COLO668 (cell line): Measurements from ENCODE around the gene TMEM170A.
"Not testable (repeated sequence)": the region's sequence is repeated elsewhere in the genome, so short reads cannot be mapped to it uniquely, and the experiment has no call there.

ENCODE experiments used
- DNase-seq: peaks from one replicate; lab custom pipeline; 2025; ENCODE audit not compliant: unreplicated experiment; lab: John Stamatoyannopoulos, UW

TMEM170A gene

DNA sequence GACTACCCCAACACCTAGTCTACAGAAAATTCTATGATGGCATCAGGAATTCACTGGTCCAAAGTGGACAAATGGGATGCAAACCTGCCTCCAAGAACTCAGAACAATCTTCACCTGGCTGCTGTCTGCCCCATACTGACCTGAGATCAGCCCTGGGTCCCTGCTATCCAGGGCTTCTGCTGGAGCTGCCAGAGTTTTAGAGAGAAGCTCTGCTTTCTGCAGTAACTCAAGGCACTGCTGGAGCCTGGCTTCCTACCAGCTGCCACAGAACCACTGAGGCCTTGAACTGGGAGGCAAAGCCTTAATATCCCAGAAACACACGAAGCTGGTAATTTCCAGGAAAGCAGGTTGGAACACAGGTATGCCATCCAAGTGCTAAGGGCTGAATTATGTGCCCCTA lies 7.5 kb downstream of the TMEM170A start:
- DNase-seq: no peak

DNA sequence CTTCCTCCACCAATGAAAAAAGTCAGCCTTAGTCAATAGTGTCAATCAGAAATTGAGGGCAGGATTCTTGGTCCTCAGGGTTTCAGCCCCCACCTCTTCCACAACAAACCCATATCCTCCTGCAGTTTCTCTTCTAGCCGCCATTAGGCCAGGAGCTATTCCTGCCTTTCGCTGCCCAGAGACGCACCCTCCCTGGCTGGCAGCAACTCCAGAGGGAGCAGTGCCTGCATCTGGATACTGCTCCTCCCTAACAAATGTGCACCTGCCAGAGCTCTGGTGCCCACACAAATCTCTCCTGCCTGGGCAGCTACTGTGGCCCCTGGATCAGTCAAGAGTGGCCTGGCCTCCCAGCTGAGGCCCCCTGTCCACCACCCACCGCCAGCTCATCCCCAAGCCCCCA lies 8.0 kb downstream of the TMEM170A start:
- not testable (repeated sequence) for DNase-seq

DNA sequence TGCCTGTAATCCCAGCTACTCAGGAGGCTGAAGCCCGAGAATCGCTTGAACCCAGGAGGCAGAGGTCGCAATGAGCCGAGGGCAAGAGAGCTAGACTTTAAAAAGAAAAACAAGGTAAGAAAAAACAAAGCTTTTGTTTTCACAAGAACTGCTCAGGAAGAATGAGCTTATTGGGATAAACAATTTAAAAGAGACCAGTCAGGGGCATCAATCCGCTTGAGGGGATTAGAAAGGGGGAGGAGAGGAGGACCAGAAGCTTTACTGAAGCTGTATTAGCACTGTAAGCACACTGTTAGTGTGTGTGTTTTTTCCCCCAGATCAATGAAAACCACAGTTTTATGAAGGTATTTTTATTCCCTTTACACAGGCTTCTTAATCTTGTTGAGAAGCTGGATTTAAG lies 8.8 kb downstream of the TMEM170A start:
- DNase-seq: no peak

DNA sequence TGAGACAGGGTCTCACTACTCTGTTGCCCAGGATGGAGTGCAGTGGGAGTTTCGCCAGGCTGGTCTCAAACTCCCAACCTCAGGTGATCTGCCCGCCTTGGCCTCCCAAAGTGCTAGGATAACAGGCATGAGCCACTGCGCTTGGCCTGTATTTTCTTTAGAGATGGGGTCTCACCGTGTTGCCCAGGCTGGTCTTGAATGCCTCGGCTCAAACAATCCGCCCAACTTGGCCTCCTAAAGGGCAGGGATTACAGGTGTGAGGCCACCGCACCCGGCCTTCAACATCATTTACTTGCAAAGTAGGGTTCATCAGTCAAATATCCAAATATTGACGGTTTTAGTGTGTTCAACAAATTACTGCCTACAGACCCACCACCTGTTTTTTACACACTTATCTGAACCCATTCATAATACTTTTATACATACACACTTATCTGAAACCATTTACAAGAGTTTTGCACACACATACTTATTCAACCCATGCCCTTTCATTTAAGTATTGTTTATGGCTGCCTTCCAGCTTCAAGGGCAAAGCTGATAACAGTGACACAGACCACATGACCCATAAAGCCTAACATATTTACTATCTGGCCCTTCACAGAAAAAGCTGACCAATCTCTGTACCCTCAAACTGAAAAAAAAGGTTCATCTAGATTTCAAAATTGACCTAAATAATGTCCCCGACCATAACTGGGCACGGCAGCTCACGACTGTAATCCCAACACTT lies 11.9 kb downstream of the TMEM170A start:
- DNase-seq: no peak

DNA sequence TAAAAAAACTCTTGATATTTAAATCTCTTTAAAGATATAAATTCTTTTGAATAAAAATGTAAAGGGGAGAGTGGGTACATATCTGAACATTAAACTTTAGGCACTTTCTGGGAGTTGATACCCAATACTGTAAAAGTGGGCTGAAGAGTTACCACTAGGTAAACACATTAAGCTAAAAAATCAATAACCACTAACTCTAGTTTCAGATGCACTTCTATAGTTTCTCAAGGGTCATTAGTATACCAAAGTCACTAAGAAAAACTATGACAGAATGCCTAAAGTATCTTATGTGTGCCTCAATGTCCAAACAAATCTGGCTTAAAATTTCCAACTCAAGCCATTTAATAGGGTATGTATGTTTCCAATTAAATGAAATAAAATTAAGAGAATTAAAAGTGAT lies 18.1 kb downstream of the TMEM170A start:
- no peak for DNase-seq

DNA sequence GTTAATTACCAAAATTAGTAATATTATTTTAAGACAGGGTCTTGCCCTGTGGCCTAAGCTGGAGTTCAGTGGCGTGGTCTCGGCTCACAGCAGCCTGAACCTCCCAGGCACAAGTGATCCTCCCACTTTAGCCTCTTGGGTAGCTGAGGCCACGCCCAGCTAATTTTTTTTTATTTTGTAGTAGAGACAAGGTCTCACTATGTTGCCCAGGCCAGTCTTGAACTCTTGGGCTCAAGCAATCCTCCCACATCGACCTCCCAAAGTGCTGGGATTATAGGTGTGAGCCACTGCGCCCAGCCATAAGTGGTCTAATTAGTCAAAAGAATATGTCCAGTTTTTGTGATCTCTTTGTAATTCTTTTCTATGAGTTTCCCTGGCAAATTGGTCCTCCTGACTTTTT lies 19.2 kb downstream of the TMEM170A start:
- DNase-seq: no peak

DNA sequence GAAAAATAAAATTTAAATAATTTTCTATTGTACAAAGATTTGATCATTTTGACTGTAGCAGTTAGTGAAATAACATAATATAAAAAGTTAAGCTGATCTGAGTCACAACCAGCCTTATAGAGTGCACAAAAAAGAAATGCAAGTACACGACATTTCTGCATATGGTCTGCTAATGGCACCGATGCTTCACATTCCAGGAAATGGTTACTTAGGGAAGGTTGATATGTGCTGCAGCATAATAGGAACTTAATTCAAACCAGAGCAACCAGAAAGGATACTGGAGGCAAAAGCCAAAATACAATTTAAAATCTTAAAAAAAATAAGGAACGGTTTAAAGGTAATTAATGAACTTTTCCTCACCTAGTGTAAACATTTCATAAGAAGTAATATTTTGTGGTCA lies 21.2 kb downstream of the TMEM170A start:
- no peak for DNase-seq

DNA sequence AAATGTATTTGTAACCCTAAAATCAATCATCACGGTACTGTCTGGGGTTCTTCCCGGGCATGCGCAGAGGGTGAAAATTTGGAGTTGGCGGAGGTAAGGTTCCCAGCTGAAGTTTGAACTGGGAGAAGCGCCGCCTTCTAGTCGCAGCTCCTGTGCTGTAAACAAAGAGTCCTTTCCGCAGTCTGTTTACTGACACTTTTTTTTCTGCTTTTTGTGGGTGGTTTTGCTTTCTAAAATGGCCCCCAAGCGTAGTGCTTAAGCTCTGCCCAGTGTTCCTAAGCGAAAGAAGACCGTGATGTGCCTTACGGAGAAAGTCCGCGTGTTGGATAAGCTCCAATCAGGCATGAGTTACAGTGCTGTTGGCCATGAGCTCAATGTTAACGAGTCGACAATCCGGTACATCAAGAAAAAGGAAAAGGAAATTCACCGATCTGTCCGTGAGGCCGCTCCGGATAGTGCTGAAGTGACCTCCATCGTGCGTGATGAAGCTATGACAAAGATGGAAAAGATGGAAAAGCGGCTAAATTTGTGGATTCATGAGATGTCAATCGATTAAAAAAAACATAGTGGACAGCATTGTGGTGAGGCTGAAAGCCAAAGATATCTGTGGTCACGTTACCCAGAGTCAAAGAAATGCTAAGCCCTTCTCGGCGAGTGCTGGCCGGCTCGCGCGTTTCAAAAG lies 30.6 kb downstream of the TMEM170A start:
- peak; percentile 71 for DNase-seq

DNA sequence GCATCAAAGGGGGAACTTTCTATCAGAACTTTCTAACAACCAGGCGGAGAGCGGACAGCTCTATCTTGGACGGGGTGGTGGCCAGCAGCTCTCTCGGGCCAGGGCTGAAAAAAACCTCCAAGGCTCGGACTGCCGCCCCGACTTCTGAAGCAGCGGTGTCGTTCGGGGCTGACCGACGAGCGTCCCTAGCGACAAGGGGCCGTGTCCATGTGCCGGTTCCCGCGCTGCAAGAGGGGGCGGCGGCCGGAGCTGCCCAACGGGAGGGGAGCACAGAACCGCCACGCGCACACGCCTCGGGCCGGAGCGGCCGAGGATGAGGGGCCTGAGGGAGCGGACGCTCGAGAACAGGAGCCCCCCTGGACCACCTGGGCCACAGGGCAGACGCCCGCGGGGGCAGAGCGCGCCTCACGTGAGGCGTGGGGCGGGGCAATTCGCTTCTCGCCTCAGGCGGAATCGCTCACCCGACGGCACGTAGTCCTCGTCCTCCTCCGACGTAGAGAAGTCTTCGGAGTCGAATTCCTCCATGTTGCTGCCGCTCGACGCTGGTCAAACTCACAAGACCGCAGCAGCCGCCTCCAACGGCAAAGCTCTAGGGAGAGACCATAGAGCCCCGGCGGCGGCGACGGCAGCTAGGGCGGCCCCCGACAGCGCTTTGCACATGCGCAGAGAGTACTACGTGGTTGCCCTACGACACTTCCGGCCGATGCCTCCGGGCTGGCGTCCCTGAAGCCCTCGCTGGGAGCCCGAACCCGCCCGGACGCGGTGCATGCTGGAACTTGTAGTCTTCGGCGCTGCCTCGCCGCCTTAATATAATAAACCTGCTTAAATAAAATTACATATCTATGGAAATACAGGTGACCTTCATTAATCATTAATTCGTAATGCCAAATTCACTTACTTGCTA lies 31.4 kb downstream of the TMEM170A start, which contains the start of gene CFDP1:
TSS of gene CFDP1 (minus strand) at position 676 of the 904 bp plus-strand sequence. CDS start at position 525, 151 bp downstream.
- DNase-seq: peak; percentile 95

DNA sequence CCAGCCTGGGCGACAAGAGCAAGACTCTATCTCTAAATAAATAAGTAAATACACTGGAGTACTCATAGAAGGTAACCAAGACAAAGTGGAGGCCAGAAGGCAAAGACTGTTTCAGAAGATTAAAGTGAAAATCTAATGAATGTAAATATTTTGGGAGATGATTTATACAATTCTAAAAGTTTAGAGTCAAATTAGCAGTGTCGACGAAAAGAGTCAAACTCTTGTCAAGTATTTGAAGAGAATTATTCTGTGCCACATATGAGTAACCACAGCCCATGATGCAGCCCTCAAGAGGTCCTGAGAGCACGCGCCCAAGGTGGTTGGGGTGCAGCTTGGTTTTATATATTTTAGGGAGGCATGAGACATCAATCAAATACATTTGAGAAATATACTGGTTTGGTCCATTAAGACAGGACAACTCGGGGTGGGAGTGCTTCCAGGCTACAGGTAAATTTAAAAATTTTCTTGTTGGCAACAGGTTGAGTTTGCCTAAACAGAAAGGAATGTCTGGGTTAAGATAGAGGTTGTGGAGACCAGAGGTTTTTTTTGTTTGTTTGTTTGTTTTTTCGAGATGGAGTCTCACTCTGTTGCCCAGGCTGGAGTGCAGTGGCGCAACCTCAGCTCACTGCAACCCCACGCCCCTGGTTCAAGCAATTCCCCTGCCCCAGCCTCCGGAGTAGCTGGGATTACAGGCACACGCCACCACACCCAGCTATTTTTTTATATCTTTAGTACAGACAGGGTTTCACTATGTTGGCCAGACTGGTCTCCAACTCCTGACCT lies 34.7 kb downstream of the TMEM170A start:
- no peak for DNase-seq

DNA sequence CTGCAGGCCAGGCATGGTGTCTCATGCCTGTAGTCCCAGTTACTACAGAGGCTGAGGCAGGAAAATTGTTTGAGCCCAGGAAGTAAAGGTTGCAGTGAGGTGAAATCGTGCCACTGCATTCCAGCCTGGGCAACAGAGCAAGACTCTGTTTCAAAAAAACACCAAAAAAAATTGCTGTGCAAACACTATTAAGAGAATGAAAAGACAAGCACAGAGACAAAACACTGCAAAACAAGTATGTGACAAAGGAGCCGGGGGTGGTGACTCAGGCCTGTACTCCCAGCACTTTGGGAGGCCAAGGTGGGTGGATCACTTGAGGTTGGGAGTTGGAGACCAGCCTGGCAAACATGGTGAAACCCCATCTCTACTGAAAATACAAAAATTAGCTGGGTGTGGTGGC lies 38.0 kb downstream of the TMEM170A start:
- not testable (repeated sequence) for DNase-seq

DNA sequence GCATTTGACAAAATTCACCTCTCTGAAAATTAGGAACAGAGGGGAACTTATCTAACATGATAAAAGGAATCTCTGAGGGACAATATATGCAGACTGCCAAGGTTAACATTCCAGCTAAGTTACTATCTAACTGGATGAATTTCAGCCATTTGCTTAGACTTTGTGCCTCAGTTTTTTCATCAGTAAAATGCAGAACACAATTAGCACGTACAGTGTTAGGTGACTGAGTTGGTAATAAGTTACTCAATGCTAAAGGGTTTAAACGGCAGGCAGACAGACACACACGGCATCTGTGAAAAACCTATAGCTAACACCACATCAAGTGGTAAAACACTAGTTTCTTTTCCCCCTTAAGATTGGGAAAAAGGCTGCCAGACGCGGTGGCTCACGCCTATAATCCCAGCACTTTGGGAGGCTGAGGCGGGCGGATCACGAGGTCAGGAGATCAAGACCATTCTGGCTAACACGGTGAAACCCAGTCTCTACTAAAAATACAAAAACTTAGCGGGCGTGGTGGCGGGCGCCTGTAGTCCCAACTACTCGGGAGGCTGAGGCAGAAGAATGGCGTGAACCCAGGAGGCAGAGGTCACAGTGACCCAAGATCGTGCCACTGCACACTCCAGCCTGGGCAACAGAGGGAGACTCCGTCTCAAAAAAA lies 40.3 kb downstream of the TMEM170A start:
- DNase-seq: not testable (repeated sequence)

DNA sequence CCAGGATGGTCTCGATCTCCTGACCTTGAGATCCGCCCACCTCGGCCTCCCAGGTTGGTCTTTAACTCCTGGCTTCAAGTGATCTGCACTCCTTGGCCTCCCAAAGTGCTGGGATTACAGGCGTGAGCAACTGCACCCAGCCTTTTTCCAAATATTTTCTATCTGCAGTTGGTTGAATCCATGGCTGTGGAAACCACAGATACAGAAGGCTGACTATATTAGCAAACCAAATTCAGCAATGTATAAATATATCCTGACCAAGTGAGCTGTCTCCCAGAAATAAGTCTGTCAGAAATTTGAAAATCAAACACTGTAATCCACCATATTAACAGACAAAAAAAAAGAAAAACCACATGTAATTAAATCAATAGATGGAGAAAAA lies 40.8 kb downstream of the TMEM170A start:
- no peak for DNase-seq

DNA sequence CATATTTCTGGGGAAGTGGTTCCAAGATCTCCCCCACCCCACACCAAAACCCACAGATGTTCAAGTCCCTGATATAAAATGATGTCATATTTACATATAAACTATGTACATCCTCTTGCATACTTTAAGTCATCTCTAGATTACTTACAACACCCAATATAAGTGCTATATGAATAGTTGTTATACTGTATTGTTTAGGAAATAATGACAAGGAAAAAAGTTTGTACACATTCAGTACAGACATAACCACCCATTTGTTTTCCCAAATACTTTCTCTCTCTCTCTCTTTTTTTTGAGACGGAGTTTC lies 42.7 kb downstream of the TMEM170A start:
- DNase-seq: no peak

DNA sequence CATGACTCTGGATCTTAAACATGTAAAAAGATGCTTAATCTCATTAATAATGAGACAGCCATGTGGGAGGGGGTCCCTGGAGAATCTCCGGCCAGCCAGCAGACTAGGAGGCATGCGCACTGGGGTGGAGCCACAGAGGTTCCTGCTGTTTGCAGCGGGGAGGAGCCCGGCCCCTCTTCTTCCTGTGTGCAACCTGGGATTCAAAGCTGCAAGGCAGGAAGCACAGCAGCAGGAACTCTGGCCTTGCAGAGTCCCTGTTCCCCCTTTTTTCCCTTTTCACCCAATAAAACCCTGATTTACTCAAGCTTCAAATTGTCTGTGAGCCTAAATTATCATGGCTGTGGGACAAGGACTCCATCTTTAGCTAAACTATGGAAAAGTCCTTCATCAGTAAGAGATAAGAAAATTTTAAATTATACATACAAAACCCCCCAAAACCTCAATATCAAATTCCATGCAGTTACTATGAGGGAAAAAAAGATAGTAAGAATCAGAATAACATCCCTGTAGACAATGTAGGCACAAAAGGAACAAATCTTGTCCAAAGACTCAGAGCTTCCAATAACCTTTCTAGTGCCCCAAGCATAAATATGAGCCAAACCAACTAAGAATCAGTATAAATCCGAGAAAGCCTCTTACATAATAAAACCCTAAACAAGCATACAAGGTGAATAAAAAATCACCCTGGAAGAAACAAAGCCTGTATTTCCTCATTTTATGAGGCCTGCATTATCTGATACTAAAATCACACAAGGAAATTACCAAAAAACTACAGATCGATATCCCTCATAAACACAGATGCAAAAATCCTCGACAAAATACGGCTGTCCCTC lies 43.3 kb downstream of the TMEM170A start:
- DNase-seq: no peak

DNA sequence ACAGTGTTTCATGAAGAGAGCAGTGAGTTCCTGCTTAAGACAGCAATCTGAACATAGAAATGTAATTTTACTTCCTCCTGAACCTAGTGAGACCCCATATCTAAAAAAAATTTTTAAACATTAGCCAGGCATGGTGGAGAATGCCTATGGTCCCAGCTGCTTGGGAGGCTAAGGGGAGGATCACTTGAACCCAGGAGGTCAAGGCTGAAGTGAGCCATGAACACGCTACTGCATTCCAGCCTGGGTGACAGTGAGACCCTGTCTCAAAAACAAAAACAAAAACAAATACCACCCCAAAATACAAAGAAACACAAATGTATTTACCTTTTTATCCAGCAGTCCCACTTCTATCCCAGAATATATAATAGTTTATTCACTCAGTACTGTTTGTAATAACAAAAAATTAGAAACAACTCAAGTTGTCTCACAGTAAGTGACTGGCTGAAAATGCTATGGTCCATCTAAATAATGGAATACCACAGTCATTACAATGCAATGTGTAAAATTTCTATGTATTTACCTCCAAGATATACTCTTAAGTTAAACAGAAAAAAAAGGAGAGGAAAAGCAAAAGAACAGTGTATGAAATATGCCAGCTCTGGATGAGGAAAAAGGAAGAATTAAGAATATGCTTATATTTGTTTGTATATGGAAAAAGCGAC lies 47.5 kb downstream of the TMEM170A start:
- DNase-seq: no peak

DNA sequence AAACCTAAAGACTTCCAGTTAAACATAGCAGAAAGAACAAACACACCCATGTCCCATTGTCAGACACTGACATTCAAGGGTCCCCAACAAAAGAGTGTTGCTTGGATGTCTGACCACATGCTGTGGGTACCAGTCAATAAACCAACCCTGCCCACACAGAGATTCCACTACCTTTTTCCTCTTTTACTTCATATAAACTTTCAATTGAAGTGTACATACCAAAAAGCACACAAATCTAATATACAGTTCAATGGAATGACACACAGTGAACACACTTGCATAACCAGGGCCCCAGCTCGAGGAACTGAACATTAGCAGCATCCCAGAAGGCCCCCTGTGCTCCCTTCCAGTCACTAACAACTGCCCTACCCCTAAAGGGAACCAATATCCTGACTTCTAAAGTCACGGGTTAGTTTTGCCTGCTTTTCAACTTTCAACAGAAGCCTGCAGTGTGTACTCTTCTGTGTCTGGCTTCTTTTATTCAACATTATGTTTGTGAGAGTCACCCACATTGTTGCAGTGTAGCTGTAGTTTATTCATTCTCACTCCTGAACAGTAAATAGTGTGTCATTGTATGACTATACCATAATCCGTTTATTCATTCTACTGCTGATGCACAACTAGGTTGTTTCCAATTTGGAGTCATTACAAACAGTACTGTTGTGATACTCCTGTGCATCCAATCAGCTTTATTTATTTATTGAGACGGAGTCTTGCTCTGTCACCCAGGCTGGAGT lies 49.2 kb downstream of the TMEM170A start:
- DNase-seq: no peak

DNA sequence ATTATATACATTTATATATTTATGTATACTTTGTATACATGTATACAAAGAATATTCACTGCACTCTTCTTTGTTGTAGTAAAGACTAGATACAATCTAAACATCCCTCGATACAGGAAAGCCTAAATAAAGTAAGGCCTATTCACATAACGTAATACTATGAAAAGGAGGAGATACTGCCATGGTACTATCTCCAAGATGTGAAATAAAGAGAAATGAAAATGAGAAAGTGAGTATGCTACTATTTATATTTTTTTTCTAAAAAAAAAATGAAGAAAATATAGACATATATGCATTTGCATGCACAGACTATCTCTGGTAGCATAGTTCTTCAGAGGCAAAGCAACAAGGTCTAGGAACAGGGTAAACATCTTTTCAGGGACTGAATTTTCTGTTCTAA lies 50.5 kb downstream of the TMEM170A start:
- DNase-seq: no peak
